NCI-H748 treated with DMSO at 0.1 percent for 48 hours (cell line): Measurements from ENCODE around the gene CDC42BPA.
"Not testable (repeated sequence)": the region's sequence is repeated elsewhere in the genome, so short reads cannot be mapped to it uniquely, and the experiment has no call there.

Experiments
- DNase-seq: peaks from one replicate; lab custom pipeline; 2025; lab: John Stamatoyannopoulos, UW

The CDC42BPA gene

GRCh38 chr1:227255086-227255732, 63.1 kb downstream of the CDC42BPA start:
- no peak for DNase-seq

DNA sequence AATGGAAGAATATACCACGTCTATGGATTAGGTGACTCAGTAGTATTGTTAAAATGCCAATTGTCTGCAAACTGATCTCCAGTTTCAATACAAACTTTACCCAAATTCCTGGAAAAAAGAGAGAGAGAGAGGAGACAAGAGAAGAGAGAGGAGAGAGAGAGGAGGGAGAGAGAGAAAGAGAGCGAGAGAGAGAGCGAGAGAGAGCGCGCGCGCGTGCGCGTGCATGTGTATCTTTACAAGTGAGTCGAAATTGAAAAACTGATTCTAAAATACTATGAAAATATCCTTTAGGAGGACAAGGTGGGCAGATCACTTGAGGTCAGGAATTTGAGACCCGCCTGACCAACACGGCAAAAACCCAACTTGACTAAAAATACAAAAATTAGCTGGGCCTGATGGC, 65.2 kb downstream of the CDC42BPA start:
- DNase-seq = no peak

- no peak for DNase-seq
These were observed 72.5 kb downstream of the CDC42BPA start for GRCh38 chr1:227245613-227246320.

DNA sequence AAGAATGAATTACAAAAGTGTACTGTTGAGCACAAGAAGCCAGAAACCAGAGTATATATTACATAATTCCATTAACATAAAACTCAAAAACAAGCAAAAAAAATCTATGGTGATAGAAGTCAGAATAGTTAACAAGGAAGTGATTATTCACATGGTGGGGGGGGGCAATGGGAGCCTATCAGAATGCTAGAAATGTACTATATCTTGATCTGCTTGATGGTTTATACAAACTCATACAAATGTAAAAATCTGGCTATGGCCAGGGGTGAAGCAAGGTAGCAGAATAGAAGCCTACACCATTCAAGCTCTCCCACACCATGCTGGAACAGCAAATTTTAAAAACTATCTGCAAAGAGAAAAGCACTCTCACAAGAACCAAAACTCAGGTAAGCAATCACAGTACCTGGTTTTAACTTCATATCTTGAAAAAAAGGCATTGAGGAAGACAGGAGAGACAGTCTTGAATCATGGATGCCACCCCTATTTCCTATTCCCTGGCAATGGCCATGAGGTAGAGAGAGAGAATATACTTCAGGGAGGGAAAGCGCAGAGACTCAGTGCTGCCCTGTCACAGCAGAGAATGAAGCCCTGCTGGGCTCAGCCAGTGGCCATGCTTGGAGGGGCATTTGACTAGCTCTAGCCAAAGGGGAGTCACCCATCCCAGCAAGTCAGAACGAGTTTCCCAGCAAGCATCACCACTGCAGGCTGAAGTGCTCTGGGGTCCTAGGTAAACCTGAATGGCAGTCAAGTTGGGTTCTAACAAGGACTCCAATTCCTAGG, 73.8 kb downstream of the CDC42BPA start:
- DNase-seq = no peak

- DNase-seq = no peak
These were observed 75.2 kb downstream of the CDC42BPA start for GRCh38 chr1:227242811-227243682.

GRCh38 chr1:227240983-227241382, 77.3 kb downstream of the CDC42BPA start:
- no peak for DNase-seq

- no peak for DNase-seq
These were observed 83.3 kb downstream of the CDC42BPA start for GRCh38 chr1:227234998-227235405.

DNA sequence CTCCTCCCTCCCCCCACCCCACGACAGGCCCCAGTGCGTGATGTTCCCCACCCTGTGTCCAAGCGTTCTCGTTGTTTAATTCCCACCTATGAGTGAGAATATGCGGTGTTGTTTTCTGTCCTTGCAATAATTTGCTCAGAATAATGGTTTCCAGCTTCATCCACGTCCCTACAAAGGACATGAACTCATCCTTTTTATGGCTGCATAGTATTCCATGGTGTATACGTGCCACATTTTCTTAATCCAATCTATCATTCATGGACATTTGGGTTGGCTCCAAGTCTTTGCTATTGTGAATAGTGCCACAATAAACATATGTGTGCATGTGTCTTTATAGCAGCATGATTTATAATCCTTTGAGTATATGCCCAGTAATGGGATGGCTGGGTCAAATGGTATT, 87.2 kb downstream of the CDC42BPA start:
- DNase-seq = not testable (repeated sequence)

GRCh38 chr1:227228201-227228600, 90.1 kb downstream of the CDC42BPA start:
- DNase-seq = no peak

DNA sequence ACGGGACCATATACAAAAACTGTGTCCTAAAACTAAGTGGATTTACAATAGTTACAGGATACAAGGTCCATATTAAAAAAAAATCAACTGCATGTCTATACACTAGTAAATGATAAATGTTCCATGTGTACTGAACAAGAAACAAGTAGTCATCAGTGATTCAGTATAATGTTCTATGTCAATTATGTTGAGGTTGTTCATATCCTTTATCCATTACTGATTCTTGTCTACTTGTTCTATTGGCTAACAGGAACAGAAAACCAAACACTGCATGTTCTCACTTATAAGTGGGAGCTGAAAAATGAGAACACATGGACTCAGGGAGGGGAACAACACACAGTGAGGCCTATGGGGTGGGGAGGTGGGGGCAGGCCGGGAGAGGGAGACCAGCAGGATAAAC, 90.5 kb downstream of the CDC42BPA start:
- DNase-seq = no peak

DNA sequence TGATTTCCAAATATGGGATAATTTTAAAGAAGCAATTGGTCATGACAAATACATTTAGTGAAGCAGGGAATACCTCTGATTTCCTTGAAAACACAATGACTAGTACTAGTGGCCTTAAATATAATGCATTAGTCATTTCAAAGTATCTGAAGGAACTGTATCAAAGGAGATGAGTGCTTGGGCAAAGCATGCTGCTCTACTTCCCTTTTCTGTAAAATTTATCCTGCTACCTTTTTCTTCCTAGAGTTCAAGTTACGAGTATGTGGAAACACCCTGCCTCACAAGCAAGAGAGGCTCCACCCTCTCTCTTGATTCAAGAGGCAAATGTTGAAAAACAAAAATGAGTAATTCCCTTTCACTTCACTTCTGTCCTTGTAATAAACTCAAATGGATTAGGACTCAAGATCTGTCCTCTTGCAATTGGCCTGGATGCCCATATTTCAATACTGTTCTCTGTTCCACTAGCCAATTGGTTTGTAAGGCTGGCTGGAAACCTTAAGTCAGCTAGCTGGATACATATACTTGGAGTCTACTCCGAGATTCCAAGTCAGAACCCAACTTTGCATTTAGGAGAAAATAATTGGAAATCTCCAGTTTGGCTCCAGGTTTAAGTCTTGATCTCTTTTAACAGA, 92.5 kb downstream of the CDC42BPA start:
- DNase-seq = no peak

DNA sequence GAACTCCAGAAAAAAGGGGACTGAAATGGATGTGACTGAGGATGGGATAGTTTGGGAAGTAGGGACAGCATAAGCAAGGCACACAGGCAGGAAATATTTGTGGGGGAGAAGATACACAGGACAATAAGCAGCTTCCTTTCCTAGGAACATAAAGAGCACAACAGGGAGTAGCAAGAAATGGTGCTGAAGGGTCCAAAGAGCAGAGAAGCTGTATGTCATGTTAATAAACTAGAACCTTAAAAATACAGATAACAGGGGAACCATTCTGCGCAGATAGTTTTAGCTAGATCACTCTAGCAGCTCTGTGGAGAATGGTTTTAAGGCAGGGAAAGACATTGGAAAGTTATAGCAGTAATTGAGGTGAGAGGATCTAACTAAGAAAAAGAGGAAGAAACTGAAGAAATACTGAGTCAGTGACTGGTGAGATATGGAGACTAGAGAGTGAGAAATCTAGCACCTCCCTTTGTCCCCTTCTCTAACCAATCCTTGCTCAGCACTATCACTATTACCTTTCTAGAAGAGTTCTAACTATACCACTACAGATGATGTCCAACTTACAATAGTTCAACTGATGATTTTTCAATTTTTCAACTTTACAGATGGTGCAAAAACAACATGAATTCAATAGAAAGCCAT, 95.0 kb downstream of the CDC42BPA start:
- no peak for DNase-seq

- DNase-seq = no peak
These were observed 98.5 kb downstream of the CDC42BPA start for GRCh38 chr1:227219715-227220292.

- no peak for DNase-seq
These were observed 99.3 kb downstream of the CDC42BPA start for GRCh38 chr1:227218870-227219573.

DNA sequence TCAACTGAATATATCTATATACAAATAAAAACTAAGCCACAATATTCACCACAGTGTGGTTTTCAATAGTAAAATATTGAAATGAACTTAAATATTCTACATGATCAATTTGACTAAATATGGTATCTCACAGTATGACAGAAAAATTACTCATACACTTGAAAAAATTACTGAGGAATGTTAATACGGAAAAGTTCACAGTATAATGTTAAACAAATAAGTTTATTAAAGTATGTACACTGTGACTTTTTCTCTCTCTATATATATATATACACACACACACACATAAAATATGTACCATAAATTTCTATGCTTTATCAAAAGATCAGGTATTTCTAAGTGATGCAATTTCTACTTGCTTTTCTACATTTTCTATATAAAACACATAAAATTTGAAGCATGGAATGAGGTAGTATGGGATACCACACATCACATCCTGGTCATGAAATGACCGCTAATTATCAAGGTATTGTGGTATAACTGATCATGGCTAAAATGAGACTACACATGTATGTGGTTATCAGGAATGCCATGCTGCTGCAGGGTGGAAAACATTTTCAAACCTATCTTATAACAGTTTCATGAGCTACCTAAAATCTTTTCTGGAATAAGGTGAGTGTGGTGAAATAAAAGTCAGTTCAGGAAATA, 102.3 kb downstream of the CDC42BPA start:
- DNase-seq = no peak

- DNase-seq = no peak
These were observed 104.1 kb downstream of the CDC42BPA start for GRCh38 chr1:227214207-227214606.

DNA sequence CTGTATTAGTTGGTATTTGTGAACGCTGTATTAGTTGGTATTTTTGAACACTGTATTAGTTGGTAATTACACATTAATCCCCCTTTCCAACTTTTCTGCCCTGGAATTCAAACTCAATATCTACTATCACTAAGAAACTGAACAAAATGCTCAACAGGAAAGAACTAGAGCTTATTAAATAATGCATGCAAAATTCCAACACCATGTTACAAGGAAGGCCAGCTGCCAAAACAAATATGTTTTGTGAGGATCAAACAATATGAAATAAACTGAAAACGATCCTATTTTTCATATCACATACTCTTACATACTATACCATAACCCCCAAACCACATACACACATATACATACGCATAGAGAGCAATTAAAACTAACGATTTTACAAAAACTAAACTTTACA, 104.9 kb downstream of the CDC42BPA start:
- no peak for DNase-seq

DNA sequence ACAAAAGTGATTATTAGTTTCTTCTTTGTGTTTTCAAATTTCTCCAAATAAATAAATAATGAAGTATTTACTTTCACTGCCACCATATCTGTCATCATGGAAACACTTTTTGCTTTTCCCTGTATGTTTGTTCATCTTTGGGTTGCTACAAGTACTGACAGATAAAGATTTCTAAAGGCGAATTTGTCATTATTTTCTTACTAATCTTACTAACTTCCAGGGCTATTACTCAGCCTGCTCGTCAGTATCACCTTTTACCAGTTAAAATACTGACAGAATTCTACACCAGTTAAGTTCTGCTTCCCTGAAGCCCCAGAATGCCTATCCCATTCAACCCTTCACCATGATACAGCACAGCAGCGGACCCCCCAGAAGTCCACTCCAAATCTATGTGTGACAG, 106.1 kb downstream of the CDC42BPA start:
- DNase-seq = no peak

- no peak for DNase-seq
These were observed 107.7 kb downstream of the CDC42BPA start for GRCh38 chr1:227210604-227211003.

- no peak for DNase-seq
These were observed 121.2 kb downstream of the CDC42BPA start for GRCh38 chr1:227197064-227197463.
